ENCODE data around the gene RPL15. TPM values are rescaled to one million over a fixed set of nuclear protein-coding genes. Genes with fewer than 3 reads are reported as not detected.

The RPL15 gene
- total RNA-seq, 1 donor from 2014 or later = 1,125 TPM

GRCh38 chr3:23920151-23920655 is 3.3 kb downstream of the RPL15 start:
- intact Hi-C loops (cut with DNase I) = no loop called here
- DNase-seq (ENCODE audit: low spot score) (no peak), ATAC-seq (no peak)

- ATAC-seq = no peak
- intact Hi-C loops (cut with DNase I) = no loop called here
- no peak for DNase-seq (ENCODE audit: low spot score)
Measured at GRCh38 chr3:23921052-23921511, 4.2 kb downstream of the RPL15 start.

GRCh38 chr3:23923786-23924185 is 6.9 kb downstream of the RPL15 start:
- intact Hi-C loops (cut with DNase I) = no loop called here
- DNase-seq (ENCODE audit: low spot score) = no peak
- no peak for ATAC-seq

GRCh38 chr3:23926246-23926645 is 9.3 kb downstream of the RPL15 start:
- DNase-seq (ENCODE audit: low spot score) (no peak), ATAC-seq (no peak)
- intact Hi-C loops (cut with DNase I) = no loop called here

- ATAC-seq (no peak), DNase-seq (ENCODE audit: low spot score) (no peak)
- intact Hi-C loops (cut with DNase I) = no loop called here
Measured at GRCh38 chr3:23926736-23927135, 9.8 kb downstream of the RPL15 start.

GRCh38 chr3:23928524-23928923 is 11.6 kb downstream of the RPL15 start:
- ATAC-seq = no peak
- intact Hi-C loops (cut with DNase I) = no loop called here
- no peak for DNase-seq (ENCODE audit: low spot score)

GRCh38 chr3:23931597-23931996 is 14.7 kb downstream of the RPL15 start:
- ATAC-seq = no peak
- intact Hi-C loops (cut with DNase I) = no loop called here

GRCh38 chr3:23932571-23932970 is 15.6 kb downstream of the RPL15 start:
- intact Hi-C loops (cut with DNase I) = no loop called here
- DNase-seq (ENCODE audit: low spot score) (no peak), ATAC-seq (no peak)

More at GRCh38 chr3:23931597-23931996, 14.7 kb downstream of the RPL15 start:
- no peak for DNase-seq (ENCODE audit: low spot score)

- no peak for ATAC-seq
- no peak for DNase-seq (ENCODE audit: low spot score)
- intact Hi-C loops (cut with DNase I) = no loop called here
Measured at GRCh38 chr3:23934253-23934652, 17.3 kb downstream of the RPL15 start.

- DNase-seq (ENCODE audit: low spot score) (no peak), ATAC-seq (no peak)
- intact Hi-C loops (cut with DNase I) = no loop called here
Measured at GRCh38 chr3:23937296-23937695, 20.4 kb downstream of the RPL15 start.

GRCh38 chr3:23938688-23939087 is 21.8 kb downstream of the RPL15 start:
- intact Hi-C loops (cut with DNase I) = no loop called here
- DNase-seq (ENCODE audit: low spot score) (no peak), ATAC-seq (no peak)

- intact Hi-C loops (cut with DNase I) = no loop called here
- DNase-seq (ENCODE audit: low spot score) (no peak), ATAC-seq (no peak)
Measured at GRCh38 chr3:23940775-23941174, 23.8 kb downstream of the RPL15 start.

GRCh38 chr3:23941440-23941839 is 24.5 kb downstream of the RPL15 start:
- ATAC-seq = no peak
- DNase-seq (ENCODE audit: low spot score) = no peak
- intact Hi-C loops (cut with DNase I) = no loop called here

- ATAC-seq = no peak
- intact Hi-C loops (cut with DNase I) = no loop called here
- DNase-seq (ENCODE audit: low spot score) = no peak
Measured at GRCh38 chr3:23942546-23942945, 25.6 kb downstream of the RPL15 start.

GRCh38 chr3:23944007-23944783 is 27.3 kb downstream of the RPL15 start:
- DNase-seq (ENCODE audit: low spot score) = no peak
- no peak for ATAC-seq
- intact Hi-C loops (cut with DNase I) = no loop called here

GRCh38 chr3:23944861-23945662 is 28.1 kb downstream of the RPL15 start, which contains the start of gene NR1D2:
TSS of gene NR1D2 (plus strand) at chr3:23945286. CDS start at chr3:23945579, 293 bp downstream.
- ATAC-seq = peak; percentile 81
- intact Hi-C loops (cut with DNase I) = no loop called here
- peak; percentile 92 for DNase-seq (ENCODE audit: low spot score)

- DNase-seq (ENCODE audit: low spot score) (no peak), ATAC-seq (no peak)
- intact Hi-C loops (cut with DNase I) = no loop called here
Measured at GRCh38 chr3:23945663-23945912, 28.7 kb downstream of the RPL15 start.

GRCh38 chr3:23945913-23946687 is 29.2 kb downstream of the RPL15 start:
- ATAC-seq = peak; percentile 94
- intact Hi-C loops (cut with DNase I) = no loop called here
- peak; percentile 99 for DNase-seq (ENCODE audit: low spot score)

- DNase-seq (ENCODE audit: low spot score) (no peak), ATAC-seq (no peak)
- intact Hi-C loops (cut with DNase I) = no loop called here
Measured at GRCh38 chr3:23948761-23949160, 31.8 kb downstream of the RPL15 start.

GRCh38 chr3:23949784-23950183 is 32.9 kb downstream of the RPL15 start:
- intact Hi-C loops (cut with DNase I) = no loop called here
- DNase-seq (ENCODE audit: low spot score) (no peak), ATAC-seq (no peak)

Data from sciatic nerve (tissue), 2 donors.